B cell (primary cell): Measurements from ENCODE around the gene RPS21. TPM values are rescaled to one million over a fixed set of nuclear protein-coding genes. Genes with fewer than 3 reads are reported as not detected.

Experiments
- ATAC-seq: fragments of 200-7000 bp; cut with Tn5 transposase; one replicate; pipeline ENCODE4 v1.10.0; 2021; ENCODE audit warnings: low read depth, mild to moderate bottlenecking, moderate number of reproducible peaks, moderate library complexity
- CTCF ChIA-PET: fragments of 350-600 bp; sonication (Branson Sonifier 250); formaldehyde crosslinking; loops from one replicate; lab custom pipeline; 2021; ENCODE audit warnings: antibody characterized with exemption, inconsistent platforms; lab: Charles Lee
- POLR2A ChIA-PET: fragments of 350-600 bp; sonication (Branson Sonifier 250); formaldehyde crosslinking; loops from one replicate; lab custom pipeline; 2021; ENCODE audit warnings: antibody characterized with exemption; lab: Charles Lee
- DNase-seq: peaks from one replicate; pipeline ENCODE4 v3.0.0; 2013
- H2AFZ ChIP-seq: 2 replicates; pipeline ENCODE4 v1.6.1; 2012; ENCODE audit warnings: mild to moderate bottlenecking, low read depth, low read length; ENCODE audit not compliant: insufficient read depth, poor library complexity, severe bottlenecking
- H3K27ac ChIP-seq, 2 donors: 1 replicate in 1 of 2; 2 replicates in 1 of 2; pipeline ENCODE4 v1.5.1; 2012 to 2013; ENCODE audit warnings: low read length in 2 of 2, mild to moderate bottlenecking in 2 of 2, moderate library complexity in 1 of 2
- H3K27me3 ChIP-seq, 4 experiments: fragments of 200-600 bp in 1 of 4; sonication (generic) in 1 of 4; replicated peaks in 1 of 4; 1 replicate in 2 of 4; 2 replicates in 2 of 4; pipeline versions ENCODE4 v1.6.1 to v1.7.0; 2013 to 2016; ENCODE audit warnings: low read length in 3 of 4, mild to moderate bottlenecking in 2 of 4, mixed read lengths in 1 of 4, moderate library complexity in 1 of 4; ENCODE audit not compliant: insufficient read depth in 4 of 4, control insufficient read depth in 3 of 4; ENCODE audit errors: control extremely low read depth in 1 of 4
- H3K36me3 ChIP-seq, 2 experiments: replicated peaks in 1 of 2; 1 replicate in 1 of 2; 2 replicates in 1 of 2; pipeline versions ENCODE4 v1.6.1 to v1.7.1; 2013; ENCODE audit warnings: low read length in 1 of 2; ENCODE audit not compliant: insufficient read depth in 2 of 2, control insufficient read depth in 1 of 2; ENCODE audit errors: control extremely low read depth in 1 of 2, extremely low read depth in 1 of 2
- H3K4me1 ChIP-seq, 2 donors: fragments of 200-600 bp in 1 of 2; sonication (generic) in 1 of 2; 1 replicate in 1 of 2; 2 replicates in 1 of 2; pipeline versions ENCODE4 v1.5.1 to v1.6.1; 2013 to 2017; ENCODE audit warnings: low read length in 2 of 2; ENCODE audit not compliant: control insufficient read depth in 2 of 2, insufficient read depth in 2 of 2
- H3K4me2 ChIP-seq: replicated peaks from 2 replicates; pipeline ENCODE3; 2012; ENCODE audit warnings: mild to moderate bottlenecking, low read depth, low read length; ENCODE audit not compliant: poor library complexity, severe bottlenecking
- H3K4me3 ChIP-seq, 5 experiments: fragments of 200-600 bp in 1 of 5; sonication (generic) in 1 of 5; 1 replicate in 3 of 5; 2 replicates in 2 of 5; pipeline versions ENCODE4 v1.5.1 to v1.7.0; 2011 to 2016; ENCODE audit warnings: low read length in 4 of 5, mild to moderate bottlenecking in 4 of 5, low read depth in 2 of 5, control low read depth in 1 of 5, moderate library complexity in 1 of 5; ENCODE audit not compliant: insufficient read depth in 1 of 5; ENCODE audit errors: control extremely low read depth in 1 of 5, extremely low read depth in 1 of 5
- H3K79me2 ChIP-seq: fragments of 200-600 bp; sonication (generic); one replicate; pipeline ENCODE4 v1.6.0; 2016; ENCODE audit warnings: low read length; ENCODE audit not compliant: control insufficient read depth, insufficient read depth
- H3K9ac ChIP-seq: fragments of 200-600 bp; sonication (generic); 2 replicates; pipeline ENCODE4 v1.6.1; 2017; ENCODE audit warnings: mild to moderate bottlenecking, low read length, moderate library complexity
- H3K9me3 ChIP-seq, 3 donors: one replicate each; pipeline versions ENCODE4 v1.6.1 to v1.7.1; 2013; ENCODE audit warnings: low read length in 2 of 3; ENCODE audit not compliant: control insufficient read depth in 2 of 3, insufficient read depth in 1 of 3; ENCODE audit errors: control extremely low read depth in 1 of 3
- H4K20me1 ChIP-seq: 2 replicates; pipeline ENCODE4 v1.6.0; 2012; ENCODE audit warnings: mild to moderate bottlenecking, low read length; ENCODE audit not compliant: insufficient read depth, control insufficient read depth, poor library complexity, severe bottlenecking
- H3K27ac Mint-ChIP-seq: one replicate; pipeline ENCODE4 v1.8.0; 2021; ENCODE audit warnings: mixed read lengths
- H3K27me3 Mint-ChIP-seq: one replicate; pipeline ENCODE4 v1.8.0; 2021; ENCODE audit warnings: mixed read lengths
- H3K4me1 Mint-ChIP-seq: one replicate; pipeline ENCODE4 v1.8.0; 2021; ENCODE audit warnings: mixed read lengths
- H3K4me3 Mint-ChIP-seq: one replicate; pipeline ENCODE4 v1.8.0; 2021; ENCODE audit warnings: mixed read lengths
- H3K9me3 Mint-ChIP-seq: one replicate; pipeline ENCODE4 v1.8.0; 2022; ENCODE audit warnings: mixed read lengths; ENCODE audit not compliant: insufficient read depth
- EZH2 ChIP-seq: IDR thresholded peaks from 2 replicates; pipeline ENCODE4 v1.6.1; 2012; ENCODE audit warnings: borderline replicate concordance, low read depth, mild to moderate bottlenecking, moderate library complexity, low read length; ENCODE audit not compliant: insufficient read depth, poor library complexity, severe bottlenecking
- WGBS: methylation state at CpG from one replicate; pipeline ENCODE4 v1.1.5; 2013; ENCODE audit warnings: missing lambda C conversion rate; ENCODE audit not compliant: insufficient coverage; 5-methylcytosine and 5-hydroxymethylcytosine counted together
- intact Hi-C: fragments of 100-400 bp; cut with micrococcal nuclease; formaldehyde crosslinking; loops from one replicate; pipeline ENCODE4 v1.10.0; 2022
- polyA plus RNA-seq: library from polyadenylated mRNA; depleted of rRNA; stranded (reverse); fragments of >200 nt; gene quantifications from 2 replicates; pipeline ENCODE4 v1.2.3, GENCODE V29; 2012
- total RNA-seq, 2 donors: library from RNA; stranded (reverse); fragments of 120-200 nt in 1 of 2; gene quantifications; 1 replicate in 1 of 2; 2 replicates in 1 of 2; pipeline versions ENCODE4 v1.2.3 to v1.2.4, GENCODE V29; 2013 to 2022
- TF ChIP-seq, protein P1 (sequence below): fragments of 200-600 bp; IDR thresholded peaks from one replicate; pipeline ENCODE4 v1.8.0; 2022; ENCODE audit warnings: antibody characterized with exemption, mild to moderate bottlenecking

The RPS21 gene
- total and polyA plus RNA-seq, 2 donors (not counting 1 experiment from before 2014, with no cell fraction given) = 2,653 to 9,603 TPM

- POLR2A ChIA-PET = interaction anchor here (0.5 kb wide), 1 partner anchor 21 kb away, joined by 3 read pairs; no protein-coding TSS in a partner anchor
- CTCF ChIA-PET = no interaction called here
- Mint-ChIP-seq H3K9me3 (peaks cover 3% of the 10 kb centered on the region), H3K4me1 (no peaks in the 10 kb centered on the region), H3K27ac (no peak overlapping the region), H3K27me3 (no peaks in the 10 kb centered on the region), H3K4me3 (no peak overlapping the region)
- Histone ChIP-seq H2AFZ (no peak overlapping the region), H3K9ac (no peak overlapping the region), H3K4me1 (peaks cover 0 to 3% of the 10 kb centered on the region in 2 donors), H4K20me1 (no peaks in the 10 kb centered on the region), H3K27me3 (no peaks in the 10 kb centered on the region), H3K27ac (no peak overlapping the region), H3K9me3 (peaks cover 0 to 4% (median 0%) of the 10 kb centered on the region in 3 donors), H3K4me2 (no peak overlapping the region), H3K4me3 (no peak overlapping the region), H3K79me2 (no peaks in the 10 kb centered on the region), H3K36me3 (no peaks in the 10 kb centered on the region)
- no peak for TF ChIP-seq EZH2
- TF ChIP-seq, protein P1, sequence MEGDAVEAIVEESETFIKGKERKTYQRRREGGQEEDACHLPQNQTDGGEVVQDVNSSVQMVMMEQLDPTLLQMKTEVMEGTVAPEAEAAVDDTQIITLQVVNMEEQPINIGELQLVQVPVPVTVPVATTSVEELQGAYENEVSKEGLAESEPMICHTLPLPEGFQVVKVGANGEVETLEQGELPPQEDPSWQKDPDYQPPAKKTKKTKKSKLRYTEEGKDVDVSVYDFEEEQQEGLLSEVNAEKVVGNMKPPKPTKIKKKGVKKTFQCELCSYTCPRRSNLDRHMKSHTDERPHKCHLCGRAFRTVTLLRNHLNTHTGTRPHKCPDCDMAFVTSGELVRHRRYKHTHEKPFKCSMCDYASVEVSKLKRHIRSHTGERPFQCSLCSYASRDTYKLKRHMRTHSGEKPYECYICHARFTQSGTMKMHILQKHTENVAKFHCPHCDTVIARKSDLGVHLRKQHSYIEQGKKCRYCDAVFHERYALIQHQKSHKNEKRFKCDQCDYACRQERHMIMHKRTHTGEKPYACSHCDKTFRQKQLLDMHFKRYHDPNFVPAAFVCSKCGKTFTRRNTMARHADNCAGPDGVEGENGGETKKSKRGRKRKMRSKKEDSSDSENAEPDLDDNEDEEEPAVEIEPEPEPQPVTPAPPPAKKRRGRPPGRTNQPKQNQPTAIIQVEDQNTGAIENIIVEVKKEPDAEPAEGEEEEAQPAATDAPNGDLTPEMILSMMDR = no peak
- intact Hi-C loops = no loop called here
- 87% methylated on average over 36 of the region's 43 CpGs for WGBS
- DNase-seq (no peak), ATAC-seq (no peak)
Measured at GRCh38 chr20:62352402-62353288, 34.3 kb upstream of the RPS21 start.
